ENCODE measurements around the gene GLDN.
"Not testable (repeated sequence)": the region's sequence is repeated elsewhere in the genome, so short reads cannot be mapped to it uniquely, and the experiment has no call there.

Gene GLDN

DNA sequence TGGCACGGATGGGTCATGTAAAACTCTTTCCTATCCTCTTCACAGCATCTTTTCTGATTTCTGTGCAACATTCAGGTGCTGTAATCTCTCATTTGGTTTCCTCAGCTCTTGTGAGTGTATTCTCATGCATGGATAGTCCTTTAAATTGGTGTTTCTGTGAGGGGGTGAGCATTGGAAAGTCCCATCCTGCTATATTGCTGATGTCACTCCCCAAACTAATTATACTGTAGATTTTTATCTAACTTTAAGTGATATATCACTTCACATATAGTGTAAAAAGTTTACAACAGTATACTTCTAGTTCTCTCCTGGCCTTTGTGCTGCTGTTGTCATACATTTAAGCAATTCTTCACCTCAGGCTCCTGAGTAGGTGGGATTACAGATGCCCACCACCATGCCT, 102.7 kb downstream of the GLDN start:
- DNase-seq (ENCODE audit: low read depth): no peak
- H3K4me3 ChIP-seq (ENCODE audit: low read depth, low read length): no peak overlapping the region
- in situ Hi-C loops (cut with HindIII; ENCODE audit: low sequenced_read_pairs): no loop called here
- TF ChIP-seq, protein P1, sequence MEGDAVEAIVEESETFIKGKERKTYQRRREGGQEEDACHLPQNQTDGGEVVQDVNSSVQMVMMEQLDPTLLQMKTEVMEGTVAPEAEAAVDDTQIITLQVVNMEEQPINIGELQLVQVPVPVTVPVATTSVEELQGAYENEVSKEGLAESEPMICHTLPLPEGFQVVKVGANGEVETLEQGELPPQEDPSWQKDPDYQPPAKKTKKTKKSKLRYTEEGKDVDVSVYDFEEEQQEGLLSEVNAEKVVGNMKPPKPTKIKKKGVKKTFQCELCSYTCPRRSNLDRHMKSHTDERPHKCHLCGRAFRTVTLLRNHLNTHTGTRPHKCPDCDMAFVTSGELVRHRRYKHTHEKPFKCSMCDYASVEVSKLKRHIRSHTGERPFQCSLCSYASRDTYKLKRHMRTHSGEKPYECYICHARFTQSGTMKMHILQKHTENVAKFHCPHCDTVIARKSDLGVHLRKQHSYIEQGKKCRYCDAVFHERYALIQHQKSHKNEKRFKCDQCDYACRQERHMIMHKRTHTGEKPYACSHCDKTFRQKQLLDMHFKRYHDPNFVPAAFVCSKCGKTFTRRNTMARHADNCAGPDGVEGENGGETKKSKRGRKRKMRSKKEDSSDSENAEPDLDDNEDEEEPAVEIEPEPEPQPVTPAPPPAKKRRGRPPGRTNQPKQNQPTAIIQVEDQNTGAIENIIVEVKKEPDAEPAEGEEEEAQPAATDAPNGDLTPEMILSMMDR (IDR thresholded peaks at IDR 0.05; ENCODE audit: low read depth, low read length, missing control alignments): no peak

DNA sequence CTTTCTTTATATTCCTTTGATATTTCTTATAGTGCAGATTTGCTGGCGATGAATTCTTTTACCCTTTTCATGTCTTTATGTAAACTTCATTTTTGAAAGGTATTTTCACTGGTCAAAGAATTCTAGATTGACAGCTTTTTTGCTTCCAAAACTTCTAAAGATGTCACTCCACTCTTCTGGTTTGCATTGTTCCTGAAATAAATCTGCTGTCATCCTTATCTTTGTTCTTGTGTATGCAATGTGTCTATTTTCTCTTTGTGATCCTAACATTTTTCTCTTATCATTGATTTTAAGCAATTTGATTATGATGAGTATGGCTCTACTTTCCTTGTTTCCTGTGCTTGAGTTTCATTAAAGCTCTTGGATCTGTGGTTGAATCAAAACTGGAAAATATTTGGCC, 103.4 kb downstream of the GLDN start:
- no peak for DNase-seq (ENCODE audit: low read depth)
- H3K4me3 ChIP-seq (ENCODE audit: low read depth, low read length): no peak overlapping the region
- TF ChIP-seq, protein P1 (IDR thresholded peaks at IDR 0.05; ENCODE audit: low read depth, low read length, missing control alignments): no peak
- in situ Hi-C loops (cut with HindIII; ENCODE audit: low sequenced_read_pairs): no loop called here

DNA sequence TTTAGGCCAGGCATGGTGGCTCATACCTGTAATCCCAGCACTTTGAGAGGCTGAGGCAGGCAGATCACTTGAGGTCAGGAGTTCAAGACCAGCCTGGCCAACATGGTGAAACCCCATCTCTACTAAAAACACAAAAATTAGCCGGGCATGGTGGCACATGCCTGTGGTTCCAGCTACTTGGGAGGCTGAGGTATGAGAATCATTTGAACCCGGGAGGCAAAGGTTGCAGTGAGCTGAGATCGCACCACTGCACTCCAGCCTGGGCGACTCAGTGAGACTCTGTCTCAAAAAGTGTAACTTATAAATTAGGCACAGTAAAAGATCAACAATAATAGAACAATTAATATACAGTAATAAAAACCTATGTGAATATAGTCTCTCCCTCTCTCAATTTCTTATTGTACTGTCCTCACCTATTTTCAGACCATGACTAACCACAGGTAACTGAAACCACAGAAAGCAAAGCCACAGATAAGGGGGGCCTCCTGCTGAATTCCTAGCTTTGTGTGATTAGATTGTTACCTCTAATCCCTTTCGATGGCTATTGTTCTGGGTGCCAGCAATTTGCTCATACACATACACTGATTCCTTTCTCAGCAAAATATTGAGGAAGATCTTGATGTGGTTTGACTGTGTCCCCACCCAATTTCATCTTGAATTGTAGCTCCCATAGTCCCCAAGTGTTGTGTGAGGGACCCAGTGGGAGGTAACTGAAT, 104.7 kb downstream of the GLDN start:
- DNase-seq (ENCODE audit: low read depth); H3K4me3 ChIP-seq (ENCODE audit: low read depth, low read length); in situ Hi-C loops (cut with HindIII; ENCODE audit: low sequenced_read_pairs): not testable (repeated sequence)

DNA sequence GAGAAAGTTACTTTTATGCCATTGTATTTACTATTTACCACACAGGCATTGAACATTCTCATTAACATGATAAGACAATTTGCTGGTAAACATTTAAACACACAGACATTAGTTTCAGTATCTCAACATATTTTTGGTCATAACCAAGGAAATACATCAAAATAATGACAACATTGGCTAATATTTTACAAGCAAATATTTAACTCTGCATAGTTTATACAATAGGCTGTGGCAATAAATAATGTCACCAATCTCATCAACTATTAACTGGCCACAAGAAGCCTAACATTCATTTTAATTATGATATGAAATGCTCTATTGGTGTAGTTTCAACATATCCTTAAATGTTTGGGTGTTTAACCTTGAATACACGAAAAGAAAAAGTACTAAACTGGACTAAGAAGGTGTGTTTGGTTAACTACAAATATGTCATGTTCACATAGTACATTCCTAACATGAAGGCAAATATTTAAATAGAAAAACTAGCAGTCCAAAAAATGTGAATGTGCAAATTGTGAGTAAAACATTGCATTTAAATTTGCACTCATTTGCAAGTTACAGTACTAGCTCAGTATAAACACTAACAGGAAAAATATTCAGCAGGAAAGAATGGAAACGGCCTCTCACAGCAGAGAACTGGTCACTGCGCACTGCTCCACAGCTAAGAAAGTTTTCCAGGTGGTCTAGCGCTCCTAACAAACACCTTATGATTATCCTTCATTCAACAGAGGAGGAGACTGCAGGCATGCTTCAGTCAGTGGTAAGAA, 106.6 kb downstream of the GLDN start:
- in situ Hi-C loops (cut with HindIII; ENCODE audit: low sequenced_read_pairs): no loop called here
- TF ChIP-seq, protein P1 (IDR thresholded peaks at IDR 0.05; ENCODE audit: low read depth, low read length, missing control alignments): no peak
- no peak for DNase-seq (ENCODE audit: low read depth)
- no peak overlapping the region for H3K4me3 ChIP-seq (ENCODE audit: low read depth, low read length)

DNA sequence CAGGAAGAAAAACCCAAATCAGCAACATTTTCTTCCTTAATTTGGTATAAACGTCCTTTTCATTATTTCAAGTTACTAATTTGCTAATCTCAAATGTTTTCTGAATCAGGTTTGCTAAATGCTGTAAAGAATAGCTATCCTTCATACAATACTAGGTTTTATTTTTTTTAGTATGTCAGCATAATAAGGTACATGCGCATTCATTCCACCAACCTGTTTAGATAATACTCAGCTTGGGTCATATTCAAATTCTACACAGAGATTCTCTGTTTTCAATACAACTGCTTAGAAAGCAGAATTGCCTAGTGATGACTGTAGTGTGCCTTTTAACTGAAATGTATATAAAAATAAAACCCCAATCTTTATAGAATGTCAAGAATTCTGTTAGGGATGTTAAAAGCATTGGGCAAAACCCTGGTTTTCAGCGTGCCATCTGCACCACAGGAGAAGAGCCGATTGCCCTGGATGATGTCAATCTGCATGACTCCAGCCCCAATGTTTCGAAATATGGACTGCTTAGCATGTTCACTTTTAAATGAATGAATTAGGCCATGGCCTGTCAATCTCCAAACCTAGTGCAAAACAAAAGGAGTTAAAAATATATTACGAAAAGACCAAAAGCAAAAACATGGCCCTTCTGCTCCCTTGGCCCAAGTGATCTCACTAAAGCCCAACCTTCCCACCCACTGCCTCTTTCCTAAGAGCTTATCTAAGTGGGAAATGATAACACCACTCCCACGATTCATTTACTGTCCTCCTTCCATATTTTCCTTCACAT, 107.4 kb downstream of the GLDN start:
- TF ChIP-seq, protein P1 (IDR thresholded peaks at IDR 0.05; ENCODE audit: low read depth, low read length, missing control alignments): no peak
- no peak overlapping the region for H3K4me3 ChIP-seq (ENCODE audit: low read depth, low read length)
- no peak for DNase-seq (ENCODE audit: low read depth)
- in situ Hi-C loops (cut with HindIII; ENCODE audit: low sequenced_read_pairs): no loop called here

DNA sequence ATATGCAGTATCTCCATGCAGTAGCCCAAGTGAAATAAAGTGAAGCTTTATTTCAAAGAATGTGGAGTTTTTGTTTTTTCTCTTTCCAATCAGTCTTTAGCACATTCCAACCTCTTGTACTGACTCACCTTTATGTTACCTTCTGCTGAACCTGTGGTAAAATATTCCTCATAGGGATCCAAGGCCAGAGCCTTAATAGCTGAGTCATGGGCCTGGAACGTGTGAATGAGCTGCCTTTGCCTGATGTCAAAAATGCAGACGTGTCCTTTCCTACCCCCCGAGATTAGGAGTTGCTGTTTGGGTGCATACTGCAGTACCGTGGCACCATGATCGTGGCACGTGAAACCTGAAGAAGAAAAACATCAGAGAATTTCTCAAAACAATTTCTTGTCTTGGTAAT, 108.5 kb downstream of the GLDN start:
- DNase-seq (ENCODE audit: low read depth): no peak
- no peak overlapping the region for H3K4me3 ChIP-seq (ENCODE audit: low read depth, low read length)
- in situ Hi-C loops (cut with HindIII; ENCODE audit: low sequenced_read_pairs): no loop called here
- TF ChIP-seq, protein P1 (IDR thresholded peaks at IDR 0.05; ENCODE audit: low read depth, low read length, missing control alignments): no peak

All from astrocyte of the cerebellum (primary cell).